CD14-positive monocyte (primary cell): ENCODE results near the gene SLC24A4. TPM values are rescaled to one million over a fixed set of nuclear protein-coding genes. Genes with fewer than 3 reads are reported as not detected.

Experiments
- DNase-seq, 3 donors: peaks; one replicate each; pipeline ENCODE4 v3.0.0-alpha.2; 2011 to 2022
- H2AFZ ChIP-seq: 2 replicates; pipeline ENCODE4 v1.6.0; 2012; ENCODE audit warnings: mild to moderate bottlenecking, low read depth, low read length, inconsistent platforms; ENCODE audit not compliant: insufficient read depth, poor library complexity, severe bottlenecking
- H3K27ac ChIP-seq, 2 donors: 1 replicate in 1 of 2; 2 replicates in 1 of 2; pipeline ENCODE4 v1.5.1; 2012 to 2013; ENCODE audit warnings: low read length in 2 of 2, control low read depth in 1 of 2, inconsistent platforms in 1 of 2, low read depth in 1 of 2, mild to moderate bottlenecking in 1 of 2
- H3K27me3 ChIP-seq, 2 donors: one replicate each; pipeline versions ENCODE4 v1.6.0 to v1.6.1; 2011 to 2013; ENCODE audit warnings: low read length in 2 of 2; ENCODE audit not compliant: control insufficient read depth in 2 of 2, insufficient read depth in 2 of 2
- H3K36me3 ChIP-seq, 2 donors: replicated peaks in 1 of 2; 1 replicate in 1 of 2; 2 replicates in 1 of 2; pipeline versions ENCODE4 v1.5.1 to v1.6.1; 2012 to 2013; ENCODE audit warnings: low read length in 2 of 2, control low read depth in 1 of 2, inconsistent platforms in 1 of 2, mild to moderate bottlenecking in 1 of 2; ENCODE audit not compliant: insufficient read depth in 2 of 2, control insufficient read depth in 1 of 2
- H3K4me1 ChIP-seq, 2 donors: 1 replicate in 1 of 2; 2 replicates in 1 of 2; pipeline versions ENCODE4 v1.5.1 to v1.6.1; 2012 to 2013; ENCODE audit warnings: low read length in 2 of 2, control low read depth in 1 of 2, inconsistent platforms in 1 of 2, mild to moderate bottlenecking in 1 of 2, moderate library complexity in 1 of 2; ENCODE audit not compliant: insufficient read depth in 2 of 2, control insufficient read depth in 1 of 2
- H3K4me2 ChIP-seq: replicated peaks from 2 replicates; pipeline ENCODE3; 2012; ENCODE audit warnings: low read length, moderate library complexity, mild to moderate bottlenecking; ENCODE audit not compliant: poor library complexity, severe bottlenecking; ENCODE audit errors: extremely low read depth
- H3K4me3 ChIP-seq, 3 experiments: fragments of 200-600 bp in 1 of 3; sonication (generic) in 1 of 3; replicated peaks in 1 of 3; 1 replicate in 2 of 3; 2 replicates in 1 of 3; pipeline ENCODE4 v1.5.1; 2011 to 2013; ENCODE audit warnings: low read length in 3 of 3, mild to moderate bottlenecking in 3 of 3, control low read depth in 2 of 3, low read depth in 2 of 3, inconsistent platforms in 1 of 3, moderate library complexity in 1 of 3
- H3K79me2 ChIP-seq: 2 replicates; pipeline ENCODE4 v1.6.0; 2012; ENCODE audit warnings: mild to moderate bottlenecking, control low read depth, inconsistent platforms, low read length, moderate library complexity; ENCODE audit not compliant: insufficient read depth
- H3K9ac ChIP-seq: 2 replicates; pipeline ENCODE4 v1.6.0; 2017; ENCODE audit warnings: low read length, mild to moderate bottlenecking; ENCODE audit not compliant: insufficient read depth, poor library complexity, severe bottlenecking
- H3K9me3 ChIP-seq, 2 donors: replicated peaks in 1 of 2; 1 replicate in 1 of 2; 2 replicates in 1 of 2; pipeline versions ENCODE4 v1.5.1 to v1.6.1; 2012 to 2013; ENCODE audit warnings: low read length in 2 of 2, control low read depth in 1 of 2; ENCODE audit not compliant: control insufficient read depth in 1 of 2, insufficient read depth in 1 of 2
- H4K20me1 ChIP-seq: 2 replicates; pipeline ENCODE4 v1.6.0; 2012; ENCODE audit warnings: mild to moderate bottlenecking, low read length, control low read depth, moderate library complexity; ENCODE audit not compliant: insufficient read depth
- H3K27ac Mint-ChIP-seq, 7 donors: one replicate each; pipeline ENCODE4 v1.8.0; 2020; ENCODE audit warnings: mild to moderate bottlenecking in 7 of 7, mixed read lengths in 7 of 7, moderate library complexity in 6 of 7, inconsistent platforms in 2 of 7
- H3K27me3 Mint-ChIP-seq, 3 donors: one replicate each; pipeline ENCODE4 v1.8.0; 2021 to 2022; ENCODE audit warnings: low read depth in 3 of 3, mild to moderate bottlenecking in 3 of 3, mixed read lengths in 3 of 3, moderate library complexity in 3 of 3, inconsistent platforms in 1 of 3
- H3K36me3 Mint-ChIP-seq, 2 donors: one replicate each; pipeline ENCODE4 v1.8.0; 2020; ENCODE audit warnings: mixed read lengths in 2 of 2, inconsistent platforms in 1 of 2, mild to moderate bottlenecking in 1 of 2
- H3K4me1 Mint-ChIP-seq: one replicate; pipeline ENCODE4 v1.8.0; 2020; ENCODE audit warnings: mild to moderate bottlenecking, mixed read lengths
- H3K4me3 Mint-ChIP-seq, 2 donors: one replicate each; pipeline ENCODE4 v1.8.0; 2020; ENCODE audit warnings: mild to moderate bottlenecking in 2 of 2, mixed read lengths in 2 of 2, moderate library complexity in 1 of 2
- H3K9me3 Mint-ChIP-seq, 7 donors: one replicate each; pipeline ENCODE4 v1.8.0; 2020 to 2022; ENCODE audit warnings: mixed read lengths in 7 of 7, mild to moderate bottlenecking in 6 of 7, moderate library complexity in 6 of 7, inconsistent platforms in 2 of 7
- CTCF ChIP-seq: fragments of 200-600 bp; IDR thresholded peaks from one replicate; pipeline ENCODE4 v1.8.0; 2022; ENCODE audit warnings: antibody characterized with exemption, mild to moderate bottlenecking
- WGBS: methylation state at CpG from one replicate; pipeline ENCODE4 v1.1.5; 2013; ENCODE audit warnings: missing lambda C conversion rate; ENCODE audit not compliant: insufficient coverage; 5-methylcytosine and 5-hydroxymethylcytosine counted together
- intact Hi-C, 2 donors: fragments of 100-400 bp; cut with micrococcal nuclease; formaldehyde crosslinking; loops; one replicate each; pipeline versions ENCODE4 v1.15.0 to v1.15.1; 2023
- polyA plus RNA-seq, 3 donors: library from polyadenylated mRNA; depleted of rRNA in 1 of 3; unstranded in 2 of 3; stranded (reverse) in 1 of 3; fragments of 300-500 nt in 2 of 3; fragments of >200 nt in 1 of 3; fragmentation: Illumina TruSeq in 2 of 3; gene quantifications; 1 replicate in 2 of 3; 2 replicates in 1 of 3; pipeline ENCODE4 v1.2.3, GENCODE V29; 2012 to 2021

SLC24A4 gene
- polyA plus RNA-seq, 3 donors, result 20.0 to 41.9 (median 26.5) TPM

GRCh38 chr14:92368001-92368400, 45.0 kb downstream of the SLC24A4 start:
- Histone ChIP-seq H3K27ac (no peak overlapping the region), H3K9me3 (peaks cover 0 to 2% of the 10 kb centered on the region in 2 donors), H4K20me1 (no peaks in the 10 kb centered on the region), H3K4me3 (no peak overlapping the region), H3K4me2 (no peak overlapping the region), H3K36me3 (no peaks in the 10 kb centered on the region), H3K27me3 (no peaks in the 10 kb centered on the region), H2AFZ (no peak overlapping the region), H3K9ac (no peak overlapping the region), H3K4me1 (peaks cover 2 to 9% of the 10 kb centered on the region in 2 donors), H3K79me2 (no peaks in the 10 kb centered on the region)
- H3K36me3 Mint-ChIP-seq, result peaks cover 42 to 54% of the 10 kb centered on the region in 2 donors
- no peak for TF ChIP-seq CTCF
- H3K4me3 Mint-ChIP-seq, result no peak overlapping the region
- peaks cover 5 to 24% (median 13%) of the 10 kb centered on the region in 3 donors for H3K27me3 Mint-ChIP-seq
- DNase-seq, result no peak
- intact Hi-C loops, result no loop called here
- 100% methylated on average over 1 of the region's 6 CpGs for WGBS
- H3K27ac Mint-ChIP-seq, result no peak overlapping the region
- peaks cover 1 to 8% (median 3%) of the 10 kb centered on the region in 7 donors for H3K9me3 Mint-ChIP-seq
- H3K4me1 Mint-ChIP-seq, result peaks cover 23% of the 10 kb centered on the region

- Mint-ChIP-seq H3K36me3 (peaks cover 40 to 46% of the 10 kb centered on the region in 2 donors), H3K9me3 (peaks cover 1 to 8% (median 3%) of the 10 kb centered on the region in 7 donors), H3K4me3 (peak overlapping the region in 1 of 2 donors; percentile 15), H3K4me1 (peaks cover 22% of the 10 kb centered on the region), H3K27me3 (peaks cover 5 to 15% (median 6%) of the 10 kb centered on the region in 3 donors), H3K27ac (no peak overlapping the region)
- Histone ChIP-seq H3K4me3 (no peak overlapping the region), H3K4me1 (peaks cover 2 to 5% of the 10 kb centered on the region in 2 donors), H2AFZ (no peak overlapping the region), H3K27ac (no peak overlapping the region), H3K79me2 (no peaks in the 10 kb centered on the region), H3K9me3 (peaks cover 0 to 2% of the 10 kb centered on the region in 2 donors), H3K27me3 (no peaks in the 10 kb centered on the region), H3K36me3 (no peaks in the 10 kb centered on the region), H3K4me2 (no peak overlapping the region), H3K9ac (no peak overlapping the region), H4K20me1 (no peaks in the 10 kb centered on the region)
- intact Hi-C loops, result no loop called here
- TF ChIP-seq CTCF, result no peak
- 95% methylated on average over 3 of the region's 3 CpGs for WGBS
- no peak for DNase-seq
These were observed 46.1 kb downstream of the SLC24A4 start for GRCh38 chr14:92369097-92369496.
